Stimulated activated CD8-positive, alpha-beta memory T cell treated with anti-CD3 and anti-CD28 coated beads, Interleukin-15, amount 100 ng/mL, for 4 hours (primary cell): Measurements from ENCODE around the gene DUSP11.
"Not testable (repeated sequence)": the region's sequence is repeated elsewhere in the genome, so short reads cannot be mapped to it uniquely, and the experiment has no call there.

Experiments used
- DNase-seq, 2 donors: peaks; one replicate each; pipeline ENCODE4 v3.0.0-alpha.2; 2020; ENCODE audit warnings: low read depth in 2 of 2

The DUSP11 gene

DNA sequence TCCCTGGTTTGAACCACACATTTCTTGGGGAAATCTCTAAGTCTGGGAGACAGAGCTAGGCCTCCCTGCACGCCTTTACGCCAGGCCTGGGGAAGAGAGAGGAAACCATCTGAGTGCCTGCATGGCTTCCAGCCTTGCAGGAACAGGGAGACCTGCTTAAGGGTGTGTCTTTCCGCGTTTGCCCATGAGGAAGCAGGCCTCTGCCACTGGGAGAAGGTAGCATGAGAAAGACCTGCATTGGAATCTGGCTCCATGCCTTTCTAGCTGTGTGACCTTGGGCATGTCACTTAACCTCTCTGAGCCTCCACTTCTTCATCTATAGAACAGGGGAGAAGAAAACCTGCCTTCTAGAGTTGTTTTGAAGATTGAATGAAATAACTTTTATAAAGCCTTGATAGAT, 62.2 kb downstream of the DUSP11 start:
- DNase-seq: not testable (repeated sequence)

DNA sequence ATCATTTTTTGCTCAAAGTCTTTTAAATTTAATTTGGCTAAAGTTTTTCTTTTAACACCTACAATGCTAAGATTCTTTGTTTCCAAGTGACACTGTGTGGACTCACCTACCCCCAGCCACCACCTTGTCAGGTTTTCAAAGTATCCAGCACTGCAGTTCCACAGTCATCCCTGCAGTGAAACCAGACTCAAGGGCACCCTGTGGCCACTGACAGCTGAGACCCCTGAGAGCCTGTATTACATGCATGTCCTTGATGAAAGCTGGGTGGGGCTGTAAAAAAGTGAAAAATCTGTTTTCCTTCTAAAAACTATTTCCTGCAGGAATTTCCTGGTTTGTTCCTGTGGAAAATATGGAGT, 62.7 kb downstream of the DUSP11 start:
- no peak for DNase-seq

DNA sequence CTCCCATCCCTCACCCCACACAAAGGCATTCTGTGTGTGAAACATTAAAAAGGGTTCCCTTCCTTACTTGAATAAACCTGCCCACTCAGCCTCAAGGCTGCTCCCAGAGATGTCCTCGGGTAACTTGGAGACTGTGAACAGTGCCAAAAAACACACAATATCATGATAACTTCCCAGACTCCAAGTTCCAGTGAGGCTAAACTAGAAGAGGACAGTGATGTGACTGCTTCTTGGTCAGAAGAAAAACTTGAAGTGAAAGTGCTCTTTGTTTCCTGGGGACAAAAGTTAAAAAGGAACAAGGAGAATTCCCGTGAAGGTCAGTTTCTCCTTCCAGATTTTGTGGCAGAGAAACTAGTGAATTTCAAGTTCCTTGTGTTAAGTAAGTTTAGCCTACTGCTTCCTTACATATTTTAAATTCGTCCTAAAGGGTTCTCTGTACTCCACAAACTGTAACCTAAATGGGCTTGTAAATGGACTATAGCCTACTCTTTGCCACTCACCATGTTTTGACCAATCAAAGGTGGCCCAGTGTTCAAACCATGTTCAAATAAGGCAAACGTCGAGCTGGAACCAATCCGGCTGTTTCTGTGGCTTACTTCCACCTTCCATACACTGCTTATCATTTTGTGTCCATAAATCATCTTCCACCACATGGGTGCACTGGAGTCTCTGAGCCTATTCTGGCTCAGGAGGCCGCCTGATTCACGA, 63.2 kb downstream of the DUSP11 start:
- DNase-seq: no peak

DNA sequence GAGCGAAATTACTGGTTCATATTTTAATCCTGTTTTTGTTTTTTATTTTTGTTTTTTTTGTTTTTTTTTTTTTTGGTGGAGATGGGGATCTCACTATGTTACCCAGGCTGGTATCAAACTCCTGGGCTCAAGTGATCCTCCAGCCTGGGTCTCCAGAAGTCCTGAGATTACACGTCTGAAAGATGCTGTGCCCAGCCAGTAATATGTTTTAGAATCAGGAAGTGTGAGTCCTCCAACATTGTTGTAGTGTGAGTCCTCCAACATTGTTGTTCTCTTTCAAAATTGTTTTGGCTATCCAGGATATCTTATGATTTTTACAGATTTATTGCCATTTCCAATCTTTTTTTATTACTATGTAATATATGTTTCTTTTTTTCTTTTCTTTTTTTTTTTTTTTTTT, 65.8 kb downstream of the DUSP11 start:
- DNase-seq: no peak
